Activated T-helper 17 cell treated with anti-CD3 and anti-CD28 coated beads, Interleukin-2, amount 50 U/mL, for 72 hours (primary cell): Measurements from ENCODE around the gene STAT2. TPM values are rescaled to one million over a fixed set of nuclear protein-coding genes. Genes with fewer than 3 reads are reported as not detected.
A peak's percentile ranks its signal among the peaks of the same experiment; 100 is the strongest.
"Not testable (repeated sequence)": the region's sequence is repeated elsewhere in the genome, so short reads cannot be mapped to it uniquely, and the experiment has no call there.

Experiments used
- ATAC-seq: fragments of 150-1000 bp; cut with Tn5 transposase; replicated peaks from 2 replicates; pipeline ENCODE4 v1.10.0; 2021; ENCODE audit warnings: mild to moderate bottlenecking, moderate library complexity
- H3K27ac Mint-ChIP-seq: one replicate; pipeline ENCODE4 v1.8.0; 2022; ENCODE audit warnings: mixed read lengths
- H3K27me3 Mint-ChIP-seq: one replicate; pipeline ENCODE4 v1.8.0; 2022; ENCODE audit warnings: mixed read lengths
- H3K36me3 Mint-ChIP-seq: one replicate; pipeline ENCODE4 v1.8.0; 2022; ENCODE audit warnings: low read depth, mild to moderate bottlenecking, mixed read lengths
- H3K4me1 Mint-ChIP-seq: one replicate; pipeline ENCODE4 v1.8.0; 2022; ENCODE audit warnings: mixed read lengths
- H3K4me3 Mint-ChIP-seq: one replicate; pipeline ENCODE4 v1.8.0; 2022; ENCODE audit warnings: mild to moderate bottlenecking, mixed read lengths
- H3K9me3 Mint-ChIP-seq: one replicate; pipeline ENCODE4 v1.8.0; 2022; ENCODE audit warnings: mixed read lengths
- total RNA-seq, 2 donors: library from RNA; stranded (reverse); gene quantifications; one replicate each; pipeline ENCODE4 v1.2.3, GENCODE V29; 2022

STAT2 gene
- total RNA-seq, 2 donors from 2014 or later: 85.0 to 144 TPM

DNA sequence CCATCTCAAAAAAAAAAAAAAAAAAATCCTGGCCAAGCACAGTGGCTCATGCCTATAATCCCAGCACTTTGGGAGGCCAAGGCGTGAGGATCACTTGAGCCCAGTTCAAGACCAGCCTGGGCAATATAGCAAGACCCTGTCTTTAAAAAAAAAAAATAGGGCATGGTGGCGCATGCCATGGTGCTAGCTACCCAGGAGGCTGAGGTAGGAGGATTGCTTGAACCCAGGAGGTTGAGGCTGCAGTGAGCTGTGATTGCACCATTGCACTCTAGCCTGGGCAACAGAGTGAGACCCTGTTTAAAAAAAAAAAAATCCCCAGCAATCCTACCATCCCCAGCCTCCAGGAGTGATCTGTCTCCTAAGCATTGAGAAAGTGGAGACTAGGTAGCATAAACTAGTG lies 17.6 kb downstream of the STAT2 start:
- not testable (repeated sequence) for H3K4me3 Mint-ChIP-seq, ATAC-seq, H3K27me3 Mint-ChIP-seq, H3K9me3 Mint-ChIP-seq
- Mint-ChIP-seq H3K36me3 (peaks cover 86% of the 10 kb centered on the region), H3K4me1 (peaks cover 11% of the 10 kb centered on the region), H3K27ac (peak overlapping the region; percentile 31)

DNA sequence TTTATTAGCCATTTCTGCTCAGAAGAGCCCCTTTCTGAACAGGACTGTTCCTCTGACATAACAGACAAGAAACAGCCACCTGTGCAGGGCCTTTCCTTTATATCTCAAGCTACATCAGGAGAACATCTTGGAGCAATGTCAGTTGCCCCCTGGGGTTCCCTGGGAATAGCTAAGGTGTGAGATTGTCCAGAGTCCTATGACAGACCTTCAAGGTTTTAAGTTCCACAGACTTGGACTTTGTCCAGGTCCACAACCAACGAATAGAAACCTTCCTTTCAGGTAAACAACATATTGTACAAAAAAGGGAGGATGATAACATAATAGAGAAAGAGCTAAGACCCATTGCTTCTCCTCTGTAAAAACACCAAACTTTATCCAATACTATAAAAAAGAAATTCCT lies 18.3 kb downstream of the STAT2 start:
- no peaks in the 10 kb centered on the region for H3K9me3 Mint-ChIP-seq
- H3K4me1 Mint-ChIP-seq: peaks cover 15% of the 10 kb centered on the region
- peaks cover 79% of the 10 kb centered on the region for H3K36me3 Mint-ChIP-seq
- no peak overlapping the region for H3K4me3 Mint-ChIP-seq
- ATAC-seq: no peak
- peak overlapping the region; percentile 25 for H3K27ac Mint-ChIP-seq
- H3K27me3 Mint-ChIP-seq: no peaks in the 10 kb centered on the region

DNA sequence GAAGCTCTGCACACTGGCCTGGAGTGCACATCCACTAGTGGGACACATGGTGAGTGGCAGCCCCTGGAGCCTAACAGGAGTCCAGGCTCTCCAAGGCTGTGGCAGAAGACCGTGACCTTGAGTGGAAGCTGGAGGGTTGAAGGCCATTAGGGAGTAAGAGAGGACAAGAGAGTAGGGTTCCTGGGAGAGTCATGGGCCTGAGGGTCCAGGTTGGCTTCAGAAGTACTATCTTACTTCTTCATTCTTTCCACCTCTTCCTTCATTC lies 20.8 kb downstream of the STAT2 start:
- peaks cover 18% of the 10 kb centered on the region for H3K4me1 Mint-ChIP-seq
- peak overlapping the region; percentile 92 for H3K4me3 Mint-ChIP-seq
- ATAC-seq: no peak
- no peaks in the 10 kb centered on the region for H3K9me3 Mint-ChIP-seq
- no peaks in the 10 kb centered on the region for H3K27me3 Mint-ChIP-seq
- H3K27ac Mint-ChIP-seq: peak overlapping the region; percentile 96
- peaks cover 58% of the 10 kb centered on the region for H3K36me3 Mint-ChIP-seq

DNA sequence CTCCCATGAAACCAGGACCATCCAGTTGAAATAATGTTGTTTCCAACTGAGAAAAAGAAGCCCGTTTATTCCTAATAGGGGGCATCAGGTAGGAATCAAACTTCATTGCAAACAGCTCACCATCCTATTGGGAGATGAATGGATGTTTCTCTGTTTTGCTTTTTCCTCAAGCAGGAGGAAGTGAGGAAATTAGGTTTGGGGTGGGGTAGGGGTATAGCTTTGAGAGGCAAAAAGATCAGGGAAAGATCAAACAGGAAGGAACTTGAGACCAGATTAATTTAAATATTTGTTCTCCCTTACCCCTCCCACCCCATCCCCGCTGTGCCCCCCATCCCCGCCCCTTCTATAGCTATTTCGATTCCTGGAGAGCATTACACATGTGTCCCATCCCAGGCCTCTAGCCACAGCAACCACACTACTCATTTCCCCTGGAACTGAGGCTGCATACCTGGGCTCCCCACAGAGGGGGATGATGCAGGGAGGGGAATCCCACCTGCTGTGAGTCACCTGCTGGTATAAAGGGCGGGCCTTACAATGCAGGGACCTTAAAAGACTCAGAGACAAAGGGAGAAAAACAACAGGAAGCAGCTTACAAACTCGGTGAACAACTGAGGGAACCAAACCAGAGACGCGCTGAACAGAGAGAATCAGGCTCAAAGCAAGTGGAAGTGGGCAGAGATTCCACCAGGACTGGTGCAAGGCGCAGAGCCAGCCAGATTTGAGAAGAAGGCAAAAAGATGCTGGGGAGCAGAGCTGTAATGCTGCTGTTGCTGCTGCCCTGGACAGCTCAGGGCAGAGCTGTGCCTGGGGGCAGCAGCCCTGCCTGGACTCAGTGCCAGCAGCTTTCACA lies 21.4 kb downstream of the STAT2 start, which contains the start of gene IL23A:
Gene IL23A (plus strand): TSS at position 577 of the 850 bp plus-strand sequence. CDS start 161 bp downstream, at position 738.
- Mint-ChIP-seq H3K9me3 (no peaks in the 10 kb centered on the region), H3K4me1 (peaks cover 21% of the 10 kb centered on the region), H3K4me3 (peak within 1 kb of the TSS; percentile 92), H3K27me3 (no peaks in the 10 kb centered on the region), H3K27ac (peak within 1 kb of the TSS; percentile 96), H3K36me3 (peaks cover 58% of the 10 kb centered on the region)
- peak; percentile 87 for ATAC-seq

DNA sequence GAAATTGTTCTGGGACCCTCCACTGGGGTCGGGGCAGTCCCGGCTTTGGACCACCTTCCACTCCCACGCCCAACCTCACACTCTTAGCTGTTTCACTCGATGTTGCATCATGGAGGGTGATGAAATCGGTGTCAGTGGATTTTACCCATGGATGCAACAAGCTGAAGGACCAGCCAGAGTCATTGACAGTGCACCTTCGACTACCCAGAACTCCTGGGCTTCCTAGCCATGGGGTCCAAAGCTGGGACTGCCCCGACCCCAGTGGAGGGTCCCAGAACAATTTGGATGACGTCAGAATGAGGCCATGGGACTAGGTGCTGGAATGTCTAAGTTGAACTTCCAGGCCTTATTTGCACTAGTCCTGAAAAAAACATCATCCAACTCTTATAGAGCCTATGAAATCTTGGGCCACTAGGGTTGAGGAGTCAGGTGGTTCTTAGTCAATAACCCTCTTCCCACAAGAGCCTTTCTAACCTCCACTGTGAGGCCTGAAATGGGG lies 22.1 kb downstream of the STAT2 start:
- Mint-ChIP-seq H3K36me3 (peaks cover 56% of the 10 kb centered on the region), H3K27me3 (no peaks in the 10 kb centered on the region), H3K27ac (peak overlapping the region; percentile 96), H3K4me3 (peak overlapping the region; percentile 92), H3K9me3 (no peaks in the 10 kb centered on the region), H3K4me1 (peaks cover 24% of the 10 kb centered on the region)
- ATAC-seq: no peak

DNA sequence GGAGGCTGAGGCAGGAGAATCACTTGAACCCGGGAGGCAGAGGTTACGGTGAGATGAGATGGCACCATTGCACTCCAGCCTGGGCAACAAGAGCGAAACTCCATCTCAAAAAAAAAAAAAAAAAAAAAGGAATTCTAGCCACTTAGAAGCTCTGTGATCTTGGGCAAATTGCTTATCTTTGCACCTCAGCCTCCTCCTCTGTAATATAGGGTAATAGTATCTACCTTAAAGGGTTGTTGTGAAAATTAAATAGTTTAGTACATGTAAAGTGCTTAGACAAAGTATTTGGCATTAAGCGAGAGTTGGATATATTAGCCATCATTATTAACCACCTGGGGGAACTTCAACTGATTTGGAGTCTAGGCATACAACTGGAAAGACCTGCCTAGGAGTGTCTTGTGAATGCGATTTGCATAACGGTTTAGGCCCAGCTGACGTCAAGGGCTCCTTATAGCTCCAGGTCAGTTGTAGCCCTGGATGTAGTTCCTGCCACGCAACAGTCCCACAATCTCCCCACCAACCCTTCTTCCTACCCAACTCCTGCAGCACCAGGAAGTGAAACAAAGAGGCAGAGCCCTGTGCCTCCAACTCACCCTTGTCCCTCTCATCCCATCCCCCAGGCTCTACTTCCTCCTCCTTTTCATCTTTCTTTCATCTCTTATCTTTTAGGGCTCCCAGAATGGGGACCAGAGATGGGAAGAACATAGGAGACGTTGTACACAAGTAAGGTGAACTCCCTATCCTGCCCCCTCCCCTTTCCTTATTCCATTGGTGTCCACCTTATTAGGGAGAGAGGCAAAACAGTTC lies 23.3 kb downstream of the STAT2 start:
- no peaks in the 10 kb centered on the region for H3K27me3 Mint-ChIP-seq
- peak overlapping the region; percentile 61 for H3K27ac Mint-ChIP-seq
- no peak for ATAC-seq

DNA sequence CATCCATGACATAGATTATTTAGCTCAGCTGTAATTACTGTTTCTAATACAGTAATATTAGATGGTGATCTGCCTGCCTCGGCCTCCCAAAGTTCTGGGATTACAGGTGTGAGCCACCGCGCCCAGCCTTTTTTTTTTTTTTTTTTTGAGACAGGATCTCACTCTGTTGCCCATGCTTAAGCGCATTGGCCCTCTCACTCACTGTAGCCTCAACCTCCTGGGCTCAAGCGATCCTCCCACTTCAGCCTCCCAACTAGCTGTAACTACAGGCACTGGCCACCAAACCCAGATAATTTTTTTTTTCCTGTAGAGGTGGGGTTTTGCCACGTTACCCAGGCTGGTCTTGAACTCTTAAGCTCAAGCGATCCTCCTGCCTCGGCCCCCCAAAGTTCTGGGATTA lies 24.4 kb downstream of the STAT2 start:
- ATAC-seq, H3K9me3 Mint-ChIP-seq, H3K27ac Mint-ChIP-seq, H3K27me3 Mint-ChIP-seq, H3K4me3 Mint-ChIP-seq: not testable (repeated sequence)
- Mint-ChIP-seq H3K36me3 (peaks cover 37% of the 10 kb centered on the region), H3K4me1 (peaks cover 29% of the 10 kb centered on the region)

More for the DNA sequence above, 23.3 kb downstream of the STAT2 start:
- no peaks in the 10 kb centered on the region for H3K9me3 Mint-ChIP-seq
- H3K36me3 Mint-ChIP-seq: peaks cover 46% of the 10 kb centered on the region
- H3K4me1 Mint-ChIP-seq: peaks cover 24% of the 10 kb centered on the region
- peak overlapping the region; percentile 92 for H3K4me3 Mint-ChIP-seq

DNA sequence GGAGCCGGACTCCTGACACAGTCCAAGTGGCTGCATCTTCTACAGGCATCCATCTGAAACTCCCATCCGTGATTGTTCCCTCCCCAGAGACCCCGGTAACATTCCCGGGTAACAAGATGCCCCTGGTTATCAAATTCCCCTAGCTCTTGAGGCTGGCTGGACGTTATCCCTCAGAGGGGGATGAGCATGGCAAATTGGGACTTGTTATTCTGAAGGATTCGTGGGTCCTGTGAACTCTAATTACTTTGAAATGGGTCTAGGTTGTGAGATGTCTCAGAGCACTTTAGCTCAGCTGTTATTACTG lies 25.5 kb downstream of the STAT2 start:
- no peak for ATAC-seq
- no peaks in the 10 kb centered on the region for H3K27me3 Mint-ChIP-seq
- peaks cover 27% of the 10 kb centered on the region for H3K4me1 Mint-ChIP-seq
- peak overlapping the region; percentile 99 for H3K27ac Mint-ChIP-seq
- H3K9me3 Mint-ChIP-seq: no peaks in the 10 kb centered on the region
- H3K36me3 Mint-ChIP-seq: peaks cover 26% of the 10 kb centered on the region
- peak overlapping the region; percentile 94 for H3K4me3 Mint-ChIP-seq

DNA sequence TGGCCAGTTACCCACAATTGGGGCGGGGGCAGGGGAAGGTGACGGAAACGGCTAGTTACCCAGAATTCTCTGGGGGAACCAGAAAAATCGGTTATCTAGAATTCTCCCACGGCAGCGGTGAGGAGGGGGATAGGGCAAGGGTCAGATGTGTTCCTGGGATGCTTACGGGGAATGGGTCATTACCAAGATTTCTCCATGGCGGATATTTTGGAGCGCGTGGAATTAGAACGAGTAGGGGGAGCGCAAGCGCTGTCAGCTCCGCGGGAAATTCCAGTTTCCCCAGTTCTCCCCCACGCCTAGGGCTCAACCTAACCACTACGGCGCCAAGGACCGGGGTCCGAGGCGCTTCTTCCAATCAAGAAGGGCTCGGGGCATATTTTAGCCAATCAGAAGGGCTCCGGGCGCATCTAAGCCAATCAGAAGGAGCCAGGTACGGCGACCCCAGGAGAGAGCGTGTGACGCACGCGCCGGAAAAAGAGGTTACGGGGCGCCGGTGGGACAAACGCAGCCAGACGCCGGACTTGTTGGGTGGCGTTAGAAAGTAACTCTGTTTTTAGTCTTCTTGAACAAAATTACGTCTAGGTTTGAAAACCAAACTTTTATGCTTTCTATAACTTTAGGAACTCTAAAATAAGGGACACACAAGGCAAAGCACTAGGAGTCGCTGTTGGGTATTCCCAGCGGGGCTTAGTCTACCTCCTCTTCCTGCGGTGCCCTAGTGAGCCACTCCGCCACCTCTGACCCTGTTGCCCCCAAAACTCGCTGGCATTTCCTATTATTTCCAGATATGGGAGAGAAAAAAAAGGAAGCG lies 26.0 kb downstream of the STAT2 start, which contains the start of gene PAN2:
Gene PAN2 (minus strand): TSS at position 322 of the 811 bp plus-strand sequence. CDS start 906 bp downstream, outside the sequence.
- Mint-ChIP-seq H3K4me1 (peaks cover 22% of the 10 kb centered on the region), H3K4me3 (peak within 1 kb of the TSS; percentile 94), H3K27ac (peak within 1 kb of the TSS; percentile 99)

DNA sequence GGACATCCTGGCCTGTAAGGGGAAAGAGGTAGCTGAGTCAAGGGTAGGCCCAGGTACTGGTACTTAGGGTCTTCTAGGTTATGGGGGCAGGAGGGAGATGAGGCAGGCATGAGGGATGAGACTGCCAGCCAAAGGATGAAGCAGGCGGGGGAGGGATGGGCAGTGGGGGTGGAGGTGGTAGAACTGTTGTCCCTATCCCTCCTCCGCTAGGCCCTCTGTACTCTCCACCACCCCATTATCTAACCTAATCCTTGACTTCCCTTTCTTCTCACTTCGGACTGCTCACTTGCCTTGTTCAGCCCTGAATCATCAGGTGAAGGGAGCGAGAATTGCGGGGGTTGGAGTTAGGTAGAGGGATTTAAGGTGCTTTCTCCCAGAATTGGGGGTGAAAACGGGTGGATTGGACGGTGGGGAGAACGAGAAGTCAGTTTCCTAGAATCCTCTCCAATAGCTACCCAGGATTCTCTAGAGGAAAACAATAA lies 26.7 kb downstream of the STAT2 start:
- Mint-ChIP-seq H3K4me3 (peak overlapping the region; percentile 94), H3K9me3 (no peaks in the 10 kb centered on the region), H3K27ac (peak overlapping the region; percentile 99), H3K27me3 (no peaks in the 10 kb centered on the region), H3K4me1 (peaks cover 17% of the 10 kb centered on the region), H3K36me3 (peaks cover 15% of the 10 kb centered on the region)
- peak; percentile 34 for ATAC-seq

More for the DNA sequence above, 26.0 kb downstream of the STAT2 start, which contains the start of gene PAN2:
- peak; percentile 87 for ATAC-seq
- H3K27me3 Mint-ChIP-seq: no peaks in the 10 kb centered on the region
- H3K9me3 Mint-ChIP-seq: no peaks in the 10 kb centered on the region
- H3K36me3 Mint-ChIP-seq: peaks cover 20% of the 10 kb centered on the region

DNA sequence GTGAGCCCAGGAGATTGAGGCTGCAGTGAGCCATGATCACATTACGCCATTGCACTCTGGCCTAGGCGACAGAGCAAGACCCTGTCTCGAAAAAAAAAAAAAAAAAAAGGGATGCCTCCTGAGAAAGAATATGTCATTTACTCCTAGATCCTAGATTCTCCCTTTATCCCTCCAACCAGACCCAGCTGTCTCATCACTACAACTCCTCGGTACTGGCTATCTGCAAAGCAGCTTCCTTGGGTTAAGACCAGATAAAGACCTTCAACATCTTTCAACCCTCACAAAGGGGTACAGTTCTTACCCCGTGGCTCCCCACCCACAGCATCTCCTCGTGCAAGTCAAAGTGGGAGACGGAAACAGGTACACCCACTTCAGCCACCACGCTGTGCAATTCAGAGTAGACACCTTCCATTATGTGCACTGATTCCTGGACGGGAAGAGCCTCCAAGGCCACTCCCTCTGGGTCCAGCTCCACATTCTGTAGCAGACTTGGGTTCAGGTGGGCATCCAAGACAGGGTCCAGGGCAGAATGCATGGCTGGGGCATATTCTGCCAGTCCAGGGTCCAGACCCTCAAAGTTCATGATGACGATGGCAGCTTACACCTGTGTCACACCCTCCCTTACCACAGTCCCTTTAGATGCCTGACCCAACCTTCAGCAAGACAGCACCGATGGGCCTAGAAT lies 27.3 kb downstream of the STAT2 start:
- peak overlapping the region; percentile 99 for H3K27ac Mint-ChIP-seq
- no peak for ATAC-seq
- peaks cover 17% of the 10 kb centered on the region for H3K4me1 Mint-ChIP-seq
- no peaks in the 10 kb centered on the region for H3K27me3 Mint-ChIP-seq
- no peaks in the 10 kb centered on the region for H3K9me3 Mint-ChIP-seq
- peak overlapping the region; percentile 94 for H3K4me3 Mint-ChIP-seq
- peaks cover 16% of the 10 kb centered on the region for H3K36me3 Mint-ChIP-seq

DNA sequence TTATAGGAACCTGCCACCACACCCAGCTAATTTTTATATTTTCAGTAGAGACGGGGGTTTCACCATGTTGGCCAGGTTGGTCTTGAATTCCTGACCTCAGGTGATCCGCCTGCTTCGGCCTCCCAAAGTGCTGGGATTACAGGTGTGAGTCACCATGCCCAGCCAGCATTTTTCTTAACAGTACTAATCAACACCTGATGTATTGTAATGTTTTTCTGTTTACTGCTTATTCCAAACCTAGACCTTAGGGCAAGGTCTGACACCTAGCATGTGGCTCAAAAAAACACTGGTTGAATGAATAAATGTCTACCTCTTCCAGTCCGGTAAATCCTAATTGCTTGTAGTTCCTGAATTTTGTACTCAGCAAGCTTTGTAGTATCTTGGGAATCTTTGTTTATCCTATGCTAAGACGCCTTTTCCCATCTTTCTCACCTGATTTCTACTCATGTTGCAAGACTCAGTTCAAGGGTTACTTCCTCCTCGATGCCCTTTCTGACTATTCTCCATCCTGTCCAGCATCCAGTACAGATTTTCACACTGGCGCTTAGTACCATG lies 28.9 kb downstream of the STAT2 start:
- Mint-ChIP-seq H3K36me3 (peaks cover 32% of the 10 kb centered on the region), H3K9me3 (no peaks in the 10 kb centered on the region), H3K4me3 (no peak overlapping the region), H3K27me3 (no peaks in the 10 kb centered on the region), H3K4me1 (peaks cover 10% of the 10 kb centered on the region), H3K27ac (no peak overlapping the region)
- no peak for ATAC-seq

DNA sequence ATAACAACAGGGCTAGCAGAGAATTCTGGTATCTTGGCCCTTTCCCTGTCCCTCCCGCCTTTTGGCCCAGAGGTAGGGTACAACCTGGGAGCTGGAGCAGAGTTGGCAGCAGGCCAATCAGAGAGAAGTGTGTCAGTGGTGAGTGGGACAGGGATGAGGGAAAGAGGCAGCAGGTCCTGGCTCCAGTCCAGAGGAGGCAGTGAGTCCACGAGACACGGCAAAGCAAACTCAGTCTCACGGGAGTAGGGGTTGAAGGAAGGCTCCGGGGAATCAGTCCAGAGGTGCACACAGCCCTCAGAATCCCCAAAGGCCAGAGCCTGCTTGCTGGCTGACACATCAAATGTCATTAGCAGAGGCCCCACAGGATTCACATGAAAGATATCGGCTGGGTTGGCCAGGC lies 33.4 kb downstream of the STAT2 start:
- peaks cover 49% of the 10 kb centered on the region for H3K36me3 Mint-ChIP-seq
- no peak overlapping the region for H3K4me3 Mint-ChIP-seq
- ATAC-seq: no peak
- H3K4me1 Mint-ChIP-seq: peaks cover 11% of the 10 kb centered on the region
- no peaks in the 10 kb centered on the region for H3K27me3 Mint-ChIP-seq
- H3K9me3 Mint-ChIP-seq: no peaks in the 10 kb centered on the region
- peak overlapping the region; percentile 24 for H3K27ac Mint-ChIP-seq
